Lower leg skin (tissue), 4 donors: ENCODE results near the gene ARHGAP1. TPM values are rescaled to one million over a fixed set of nuclear protein-coding genes. Genes with fewer than 3 reads are reported as not detected.

Experiments used
- DNase-seq, 2 donors: peaks; one replicate each; pipeline ENCODE4 v3.0.0-alpha.2; 2019; ENCODE audit warnings: low spot score in 2 of 2
- H3K4me3 ChIP-seq: fragments of 200-600 bp; sonication (generic); 2 replicates; pipeline ENCODE4 v1.5.1; 2017; ENCODE audit warnings: mild to moderate bottlenecking, low read depth; ENCODE audit not compliant: poor library complexity, severe bottlenecking
- CTCF ChIP-seq, 3 donors: fragments of 450-650 bp; IDR thresholded peaks; one replicate each; pipeline ENCODE4 v1.5.1; 2016; ENCODE audit warnings: antibody characterized with exemption in 3 of 3, mild to moderate bottlenecking in 3 of 3, moderate library complexity in 2 of 3
- POLR2A ChIP-seq, 2 donors: fragments of 450-650 bp; IDR thresholded peaks; one replicate each; pipeline ENCODE4 v1.6.1; 2016 to 2017; ENCODE audit warnings: antibody characterized with exemption in 2 of 2, mild to moderate bottlenecking in 1 of 2, moderate library complexity in 1 of 2
- WGBS, 2 donors: methylation state at CpG; one replicate each; pipeline ENCODE4 v1.1.5; 2018; 5-methylcytosine and 5-hydroxymethylcytosine counted together
- intact Hi-C: fragments of 100-400 bp; cut with DNase I; formaldehyde crosslinking; loops from one replicate; pipeline ENCODE4 v1.15.0; 2023; ENCODE audit warnings: low total_unique reads
- total RNA-seq, 4 donors: library from RNA; depleted of rRNA; stranded (reverse); fragments of >200 nt; gene quantifications; one replicate each; pipeline ENCODE4 v1.1.0, GENCODE V29; 2016

ARHGAP1 gene
- total RNA-seq, 4 donors from 2014 or later: 56.4 to 70.6 (median 64.3) TPM

- no peak for DNase-seq
- no peak overlapping the region for H3K4me3 ChIP-seq
- intact Hi-C loops: no loop called here
- TF ChIP-seq CTCF (IDR thresholded peaks at IDR 0.05): no peak
- WGBS, 2 donors: 90 to 96% methylated on average over 13 to 15 of the region's 17 CpGs
Measured at GRCh38 chr11:46727952-46728658, 27.7 kb upstream of the ARHGAP1 start.

GRCh38 chr11:46726206-46726862 lies 25.9 kb upstream of the ARHGAP1 start:
- WGBS, 2 donors: 91 to 95% methylated on average over 26 of the region's 26 CpGs
- DNase-seq: no peak
- no peak overlapping the region for H3K4me3 ChIP-seq
- TF ChIP-seq POLR2A (IDR thresholded peaks at IDR 0.05): no peak
- TF ChIP-seq CTCF (IDR thresholded peaks at IDR 0.05): no peak
- intact Hi-C loops: no loop called here

- intact Hi-C loops: no loop called here
- H3K4me3 ChIP-seq: no peak overlapping the region
- no peak for DNase-seq
- 88 to 91% methylated on average over 16 to 19 of the region's 19 CpGs for WGBS, 2 donors
- no peak for TF ChIP-seq POLR2A (IDR thresholded peaks at IDR 0.05)
Measured at GRCh38 chr11:46725338-46726205, 25.2 kb upstream of the ARHGAP1 start.

- no peak for TF ChIP-seq POLR2A (IDR thresholded peaks at IDR 0.05)
- no peak for TF ChIP-seq CTCF (IDR thresholded peaks at IDR 0.05)
- intact Hi-C loops: no loop called here
- 59 to 68% methylated on average over 8 of the region's 8 CpGs for WGBS, 2 donors
- no peak overlapping the region for H3K4me3 ChIP-seq
- no peak for DNase-seq
Measured at GRCh38 chr11:46724088-46724487, 23.7 kb upstream of the ARHGAP1 start.

- DNase-seq: no peak
- 86 to 94% methylated on average over 6 to 8 of the region's 8 CpGs for WGBS, 2 donors
- TF ChIP-seq CTCF (IDR thresholded peaks at IDR 0.05): no peak
- TF ChIP-seq POLR2A (IDR thresholded peaks at IDR 0.05): no peak
- H3K4me3 ChIP-seq: no peak overlapping the region
- intact Hi-C loops: no loop called here
Measured at GRCh38 chr11:46723359-46723680, 22.9 kb upstream of the ARHGAP1 start.
